Panc1 (cell line): Measurements from ENCODE around the gene ADA.

ENCODE experiments used
- POLR2AphosphoS5 ChIP-seq: IDR thresholded peaks from 2 replicates; pipeline ENCODE4 v1.6.1; 2012; ENCODE audit warnings: mild to moderate bottlenecking, low read depth, low read length, moderate library complexity
- TF ChIP-seq, protein P1 (sequence below): fragments of 450-650 bp; IDR thresholded peaks from 2 replicates; pipeline ENCODE4 v1.5.1; 2017; ENCODE audit warnings: mild to moderate bottlenecking

DNA sequence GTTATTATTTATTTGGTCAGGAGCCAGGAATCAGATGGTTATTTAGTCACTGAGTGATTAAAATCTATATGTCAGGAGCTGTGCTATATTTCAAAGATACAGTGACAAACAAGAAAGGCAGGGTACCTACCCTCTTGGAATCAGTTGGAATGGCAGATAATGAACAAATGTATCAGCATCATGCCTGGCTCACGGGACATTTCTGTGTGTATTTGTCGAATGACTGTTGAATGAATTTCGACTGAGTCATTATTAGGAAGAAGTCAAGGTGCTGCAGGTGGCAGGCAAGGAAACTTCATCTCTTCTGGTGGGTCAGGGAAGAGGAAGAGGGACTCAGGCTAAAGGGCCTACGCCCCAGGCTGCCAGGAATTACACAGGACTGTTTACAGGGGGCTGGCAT lies 55.5 kb downstream of the ADA start:
- TF ChIP-seq, protein P1, sequence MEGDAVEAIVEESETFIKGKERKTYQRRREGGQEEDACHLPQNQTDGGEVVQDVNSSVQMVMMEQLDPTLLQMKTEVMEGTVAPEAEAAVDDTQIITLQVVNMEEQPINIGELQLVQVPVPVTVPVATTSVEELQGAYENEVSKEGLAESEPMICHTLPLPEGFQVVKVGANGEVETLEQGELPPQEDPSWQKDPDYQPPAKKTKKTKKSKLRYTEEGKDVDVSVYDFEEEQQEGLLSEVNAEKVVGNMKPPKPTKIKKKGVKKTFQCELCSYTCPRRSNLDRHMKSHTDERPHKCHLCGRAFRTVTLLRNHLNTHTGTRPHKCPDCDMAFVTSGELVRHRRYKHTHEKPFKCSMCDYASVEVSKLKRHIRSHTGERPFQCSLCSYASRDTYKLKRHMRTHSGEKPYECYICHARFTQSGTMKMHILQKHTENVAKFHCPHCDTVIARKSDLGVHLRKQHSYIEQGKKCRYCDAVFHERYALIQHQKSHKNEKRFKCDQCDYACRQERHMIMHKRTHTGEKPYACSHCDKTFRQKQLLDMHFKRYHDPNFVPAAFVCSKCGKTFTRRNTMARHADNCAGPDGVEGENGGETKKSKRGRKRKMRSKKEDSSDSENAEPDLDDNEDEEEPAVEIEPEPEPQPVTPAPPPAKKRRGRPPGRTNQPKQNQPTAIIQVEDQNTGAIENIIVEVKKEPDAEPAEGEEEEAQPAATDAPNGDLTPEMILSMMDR, result no peak
- no peak for TF ChIP-seq POLR2AphosphoS5
